BLaER1 treated with 17β-estradiol and CSF1 and Interleukin-3, amounts not matched to agents 10 nM and 100 nM (cell line): ENCODE results near the gene USP44.
"Not testable (repeated sequence)": the region's sequence is repeated elsewhere in the genome, so short reads cannot be mapped to it uniquely, and the experiment has no call there.

Experiments
- H3K27ac ChIP-seq, 11 experiments: shearing (Covaris generic); formaldehyde crosslinking; 2 replicates each; pipeline ENCODE4 v1.8.1; 2022
- H3K27me3 ChIP-seq, 11 experiments: shearing (Covaris generic); formaldehyde crosslinking; 2 replicates each; pipeline ENCODE4 v1.8.1; 2022
- H3K36me3 ChIP-seq, 11 experiments: shearing (Covaris generic); formaldehyde crosslinking; 2 replicates each; pipeline ENCODE4 v1.8.1; 2022
- H3K4me1 ChIP-seq, 10 experiments: shearing (Covaris generic); formaldehyde crosslinking; 2 replicates each; pipeline ENCODE4 v1.8.1; 2022
- H3K4me2 ChIP-seq, 11 experiments: shearing (Covaris generic); formaldehyde crosslinking; 2 replicates each; pipeline ENCODE4 v1.8.1; 2022
- H3K4me3 ChIP-seq, 10 experiments: shearing (Covaris generic); formaldehyde crosslinking; 2 replicates each; pipeline ENCODE4 v1.8.1; 2022
- H3K9ac ChIP-seq, 11 experiments: shearing (Covaris generic); formaldehyde crosslinking; 2 replicates each; pipeline ENCODE4 v1.8.1; 2022
- H3K9me3 ChIP-seq, 11 experiments: shearing (Covaris generic); formaldehyde crosslinking; replicated peaks in 1 of 11; 2 replicates each; pipeline ENCODE4 v1.8.1; 2022
- H4K20me1 ChIP-seq, 11 experiments: shearing (Covaris generic); formaldehyde crosslinking; 2 replicates each; pipeline ENCODE4 v1.8.1; 2022
- Cebpa-rat ChIP-seq, 11 experiments: shearing (Covaris generic); IDR thresholded peaks; 2 replicates each; pipeline ENCODE4 v1.8.1; 2022

USP44 gene

DNA sequence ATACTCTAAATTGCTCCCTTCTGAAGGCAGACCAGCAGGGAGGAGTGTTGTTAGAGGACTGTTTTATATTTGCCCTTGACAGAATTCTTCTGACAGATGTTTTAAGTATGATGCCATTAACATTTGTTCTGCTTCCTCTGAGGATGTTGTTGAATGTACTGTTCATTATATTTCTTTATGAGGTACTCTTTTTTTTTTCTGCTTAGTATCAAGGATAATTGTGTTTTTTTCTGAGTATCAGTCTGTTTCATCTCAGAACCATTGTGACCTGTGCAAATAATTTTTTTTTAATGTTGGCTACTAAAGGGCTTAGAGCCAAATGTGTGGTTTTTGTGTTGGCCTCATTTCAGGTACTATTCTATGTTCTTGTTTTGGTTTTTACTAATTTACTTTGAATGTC is 66.8 kb downstream of the USP44 start:
- Histone ChIP-seq H3K36me3 (peaks cover 78 to 100% (median 89%) of the 10 kb centered on the region in 11 experiments), H3K4me3 (no peak overlapping the region), H3K4me2 (no peak overlapping the region), H3K9me3 (no peaks in the 10 kb centered on the region), H3K4me1 (peaks cover 7 to 19% (median 16%) of the 10 kb centered on the region in 10 experiments; a peak in 19 of 20 replicates), H3K9ac (no peak overlapping the region), H4K20me1 (peaks cover 45 to 91% (median 70%) of the 10 kb centered on the region in 11 experiments; a peak in 21 of 22 replicates), H3K27ac (no peak overlapping the region), H3K27me3 (no peaks in the 10 kb centered on the region)
- no peak for TF ChIP-seq Cebpa-rat (IDR thresholded peaks at IDR 0.05)

DNA sequence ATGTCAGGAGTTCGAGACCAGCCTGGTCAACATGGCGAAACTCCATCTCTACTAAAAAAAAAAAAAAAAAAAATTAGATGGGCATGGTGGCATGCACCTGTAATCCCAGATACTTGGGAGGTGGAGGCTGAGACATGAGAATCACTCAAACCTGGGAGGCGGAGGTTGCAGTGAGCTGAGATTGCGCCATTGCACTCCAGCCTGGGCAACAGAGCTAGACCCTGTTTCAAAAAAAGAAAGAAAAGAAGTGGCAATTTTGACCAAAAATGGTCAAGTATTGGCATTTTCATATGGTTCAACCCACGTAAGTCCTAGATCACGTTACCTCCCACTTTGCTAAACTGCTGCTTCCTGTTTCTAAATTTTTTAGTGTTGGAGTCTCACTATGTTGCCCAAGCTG is 68.7 kb downstream of the USP44 start:
- peaks cover 83 to 100% (median 92%) of the 10 kb centered on the region in 11 experiments for H3K36me3 ChIP-seq
- TF ChIP-seq Cebpa-rat (IDR thresholded peaks at IDR 0.05): 0 out of 22 replicates have a peak, but pooled peaks of 1 of the 11 experiments have one; percentile 8
- H3K4me1 ChIP-seq: peaks cover 7 to 29% (median 19%) of the 10 kb centered on the region in 10 experiments; a peak in 19 of 20 replicates

DNA sequence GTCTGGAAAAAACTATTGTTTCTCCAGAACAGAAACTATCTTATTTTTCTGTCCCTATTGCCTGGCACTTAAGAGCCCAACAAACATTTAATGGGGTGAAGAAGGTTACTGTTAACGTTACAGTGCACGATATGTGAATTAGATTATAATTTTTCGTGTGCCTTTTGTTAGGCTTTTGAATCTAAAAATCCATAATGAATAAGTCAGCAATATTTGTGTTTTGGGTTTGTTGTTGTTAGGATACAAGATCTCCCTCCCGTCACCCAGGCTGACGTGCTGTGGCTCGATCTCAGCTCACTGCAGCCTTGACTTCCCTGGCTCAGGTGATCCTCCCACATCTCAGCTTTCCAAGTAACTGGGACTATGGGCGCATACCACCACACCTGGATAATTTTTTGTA is 69.4 kb downstream of the USP44 start:
- H3K27ac ChIP-seq: no peak overlapping the region
- no peak overlapping the region for H3K9ac ChIP-seq
- peaks cover 54 to 99% (median 83%) of the 10 kb centered on the region in 11 experiments; a peak in 21 of 22 replicates for H4K20me1 ChIP-seq
- peaks cover 7 to 29% (median 19%) of the 10 kb centered on the region in 10 experiments; a peak in 19 of 20 replicates for H3K4me1 ChIP-seq
- H3K27me3 ChIP-seq: no peaks in the 10 kb centered on the region
- H3K4me3 ChIP-seq: no peak overlapping the region
- no peak overlapping the region for H3K4me2 ChIP-seq
- TF ChIP-seq Cebpa-rat (IDR thresholded peaks at IDR 0.05): no peak
- peaks cover 83 to 100% (median 92%) of the 10 kb centered on the region in 11 experiments for H3K36me3 ChIP-seq
- H3K9me3 ChIP-seq: no peaks in the 10 kb centered on the region

More for the DNA sequence above, 68.7 kb downstream of the USP44 start:
- H3K27ac ChIP-seq, H3K9ac ChIP-seq, H3K4me2 ChIP-seq, H3K9me3 ChIP-seq, H3K27me3 ChIP-seq, H3K4me3 ChIP-seq: not testable (repeated sequence)
- H4K20me1 ChIP-seq: peaks cover 54 to 97% (median 78%) of the 10 kb centered on the region in 11 experiments; a peak in 21 of 22 replicates

DNA sequence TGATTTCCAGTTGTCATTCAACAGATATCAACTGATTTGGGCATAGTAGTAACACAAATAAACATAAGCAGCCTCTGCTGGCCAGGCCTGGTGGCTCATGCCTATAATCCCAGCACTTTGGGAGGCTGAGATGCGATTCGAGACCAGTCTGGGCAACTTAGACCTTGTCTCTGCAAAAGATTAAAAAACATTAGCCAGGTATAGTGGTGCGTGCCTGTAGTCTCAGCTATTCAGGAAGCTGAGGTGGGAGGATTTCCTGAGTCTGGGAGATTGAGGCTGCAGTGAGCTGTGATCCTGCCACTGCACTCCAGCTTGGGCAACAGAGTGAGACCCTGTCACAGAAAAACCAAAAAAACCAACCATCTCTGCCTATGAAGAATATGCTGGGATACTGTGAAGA is 70.2 kb downstream of the USP44 start:
- no peaks in the 10 kb centered on the region for H3K9me3 ChIP-seq
- peaks cover 54 to 100% (median 88%) of the 10 kb centered on the region in 11 experiments; a peak in 21 of 22 replicates for H4K20me1 ChIP-seq
- H3K4me1 ChIP-seq: peaks cover 9 to 33% (median 21%) of the 10 kb centered on the region in 10 experiments
- 0 out of 22 replicates have a peak overlapping the region, but pooled peaks of 3 of the 11 experiments have one; percentile 3 to 23 (median 13) for H3K4me2 ChIP-seq
- no peak overlapping the region for H3K4me3 ChIP-seq
- H3K27ac ChIP-seq: no peak overlapping the region
- TF ChIP-seq Cebpa-rat (IDR thresholded peaks at IDR 0.05): no peak
- H3K27me3 ChIP-seq: no peaks in the 10 kb centered on the region
- no peak overlapping the region for H3K9ac ChIP-seq
- peaks cover 83 to 100% (median 92%) of the 10 kb centered on the region in 11 experiments for H3K36me3 ChIP-seq

DNA sequence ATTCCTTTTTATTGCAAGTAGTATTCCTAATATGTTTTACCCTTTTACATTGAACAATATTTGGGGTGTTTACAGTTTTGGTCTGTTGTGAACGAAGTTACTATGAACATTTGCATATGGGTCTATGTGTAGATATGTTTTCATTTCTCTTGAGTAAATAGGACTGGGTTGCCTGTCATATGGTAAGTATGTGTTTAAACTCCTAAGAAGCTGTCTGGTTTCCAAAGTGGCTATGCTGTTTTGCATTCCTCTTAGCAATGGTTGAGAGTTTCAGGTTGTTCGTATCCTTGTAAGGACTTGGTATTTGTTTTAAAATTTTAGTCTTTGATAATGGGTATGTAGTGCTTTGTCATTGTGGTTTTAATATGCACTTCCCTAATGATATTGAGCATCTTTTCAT is 71.0 kb downstream of the USP44 start:
- Histone ChIP-seq H3K9ac (no peak overlapping the region), H3K9me3 (no peaks in the 10 kb centered on the region), H3K4me1 (peaks cover 18 to 42% (median 30%) of the 10 kb centered on the region in 10 experiments), H3K27me3 (no peaks in the 10 kb centered on the region), H3K4me2 (peak overlapping the region in 5 of 11 experiments; percentile 1 to 27 (median 18); a peak in 6 of 22 replicates), H4K20me1 (peaks cover 56 to 100% (median 91%) of the 10 kb centered on the region in 11 experiments; a peak in 21 of 22 replicates), H3K4me3 (no peak overlapping the region), H3K36me3 (peaks cover 79 to 99% (median 90%) of the 10 kb centered on the region in 11 experiments), H3K27ac (no peak overlapping the region; a peak in 1 of 22 replicates)
- TF ChIP-seq Cebpa-rat (IDR thresholded peaks at IDR 0.05): no peak

DNA sequence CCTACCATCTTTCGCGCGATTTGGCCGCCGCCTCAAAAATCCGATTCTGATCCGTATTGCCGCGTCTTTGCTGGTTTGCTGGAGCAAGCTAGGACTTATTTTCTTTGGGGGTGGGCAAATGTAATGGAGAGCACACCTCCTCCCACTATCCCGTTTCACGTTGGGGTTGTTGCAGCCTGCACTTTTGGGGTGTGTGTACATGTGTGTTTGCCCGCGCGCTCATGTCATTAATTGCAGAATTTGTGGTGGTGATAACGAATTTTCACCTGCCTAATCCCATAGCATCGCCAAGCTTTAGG is 76.7 kb downstream of the USP44 start:
- no peaks in the 10 kb centered on the region for H3K9me3 ChIP-seq
- peak overlapping the region; percentile 77 to 94 (median 87) for H3K4me2 ChIP-seq
- peak overlapping the region; percentile 82 to 100 (median 94) for H3K4me3 ChIP-seq
- H3K4me1 ChIP-seq: peaks cover 20 to 36% (median 28%) of the 10 kb centered on the region in 10 experiments
- H3K36me3 ChIP-seq: peaks cover 37 to 42% (median 39%) of the 10 kb centered on the region in 11 experiments
- H4K20me1 ChIP-seq: peaks cover 13 to 55% (median 37%) of the 10 kb centered on the region in 11 experiments; a peak in 20 of 22 replicates
- peak overlapping the region; percentile 86 to 99 (median 95) for H3K27ac ChIP-seq
- peak overlapping the region; percentile 95 to 100 (median 97) for H3K9ac ChIP-seq
- no peak for TF ChIP-seq Cebpa-rat (IDR thresholded peaks at IDR 0.05)
- no peaks in the 10 kb centered on the region for H3K27me3 ChIP-seq

DNA sequence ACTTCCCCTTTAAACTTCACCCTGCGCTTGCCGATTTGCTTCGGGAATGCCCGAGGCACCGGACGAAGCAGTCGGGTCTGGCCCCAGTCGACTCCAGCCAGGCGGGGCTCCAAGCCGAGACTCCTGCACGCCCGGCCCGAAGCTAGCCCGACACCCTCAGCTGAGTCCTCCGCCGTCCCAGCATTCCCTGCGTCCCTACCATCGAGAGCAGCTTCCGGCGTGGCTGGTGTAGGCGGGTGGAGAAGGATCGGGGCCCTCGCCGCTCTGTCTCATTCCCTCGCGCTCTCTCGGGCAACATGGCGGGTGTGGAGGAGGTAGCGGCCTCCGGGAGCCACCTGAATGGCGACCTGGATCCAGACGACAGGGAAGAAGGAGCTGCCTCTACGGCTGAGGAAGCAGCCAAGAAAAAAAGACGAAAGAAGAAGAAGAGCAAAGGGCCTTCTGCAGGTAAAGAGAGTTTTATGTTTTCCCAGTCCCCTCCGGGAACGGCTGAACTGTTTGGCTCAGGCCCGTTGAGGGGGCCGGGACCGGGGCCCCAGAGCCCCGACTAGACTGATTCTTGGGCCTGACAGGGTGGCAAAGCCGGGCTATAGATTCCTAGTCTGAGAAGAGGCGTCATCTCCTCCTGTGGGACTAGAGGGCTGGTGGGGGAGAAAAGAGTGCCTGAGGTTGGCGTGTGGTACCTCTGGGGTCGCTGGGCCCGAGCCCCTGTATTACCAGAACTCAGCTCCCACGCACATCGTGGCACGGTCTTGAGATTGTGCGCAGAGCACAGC is 77.2 kb downstream of the USP44 start, which contains the start of gene METAP2:
TSS of gene METAP2 (plus strand) at position 269 of the 776 bp plus-strand sequence. CDS start at position 297, 28 bp downstream.
- Histone ChIP-seq H3K4me1 (peaks cover 20 to 34% (median 26%) of the 10 kb centered on the region in 10 experiments), H3K27me3 (no peaks in the 10 kb centered on the region), H3K4me3 (peak within 1 kb of the TSS; percentile 82 to 100 (median 94)), H3K9ac (peak within 1 kb of the TSS; percentile 95 to 100 (median 97)), H3K27ac (peak within 1 kb of the TSS; percentile 86 to 99 (median 95)), H3K4me2 (peak within 1 kb of the TSS; percentile 81 to 97 (median 89)), H3K36me3 (peaks cover 32 to 37% (median 34%) of the 10 kb centered on the region in 11 experiments), H4K20me1 (peaks cover 7 to 50% (median 32%) of the 10 kb centered on the region in 11 experiments; a peak in 19 of 22 replicates), H3K9me3 (no peaks in the 10 kb centered on the region)
- TF ChIP-seq Cebpa-rat (IDR thresholded peaks at IDR 0.05): no peak

DNA sequence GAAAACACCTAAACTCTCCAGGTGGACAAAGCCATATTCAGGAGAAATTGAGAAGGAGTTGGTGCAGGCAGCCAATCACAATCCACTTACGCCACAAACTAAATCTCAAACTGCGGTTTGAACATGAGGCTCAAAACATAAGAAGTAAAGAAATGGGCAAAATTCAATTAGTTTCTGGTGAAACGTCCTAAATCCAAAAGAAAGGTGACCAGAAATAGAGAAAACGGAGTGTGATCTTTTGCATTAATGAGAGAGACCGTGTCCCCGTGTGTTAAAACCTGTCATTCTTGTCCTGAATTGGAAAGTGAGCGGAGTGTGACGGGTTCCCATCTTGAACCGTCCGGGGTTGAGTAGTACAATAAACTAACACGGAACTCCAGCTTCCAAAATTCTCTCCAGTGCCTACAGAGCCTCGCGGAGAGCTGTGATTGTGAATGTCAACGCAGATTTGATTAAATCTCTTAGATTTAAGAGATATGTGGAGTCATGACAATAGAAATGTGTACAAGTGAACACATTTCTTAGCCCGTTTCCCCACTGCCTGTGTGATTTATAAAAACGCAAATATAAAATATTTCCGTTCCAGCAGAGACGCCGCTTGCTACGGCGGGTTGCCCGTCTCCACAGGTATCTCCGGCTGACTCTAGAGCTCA is 77.9 kb downstream of the USP44 start:
- TF ChIP-seq Cebpa-rat (IDR thresholded peaks at IDR 0.05): no peak
- peak overlapping the region; percentile 82 to 100 (median 94) for H3K4me3 ChIP-seq
- peaks cover 24 to 30% (median 27%) of the 10 kb centered on the region in 11 experiments for H3K36me3 ChIP-seq
- H3K27ac ChIP-seq: peak overlapping the region; percentile 86 to 99 (median 95)
- H3K4me1 ChIP-seq: peaks cover 20 to 27% (median 25%) of the 10 kb centered on the region in 10 experiments
- H3K27me3 ChIP-seq: no peaks in the 10 kb centered on the region
- peaks cover under 1 to 42% (median 25%) of the 10 kb centered on the region in 11 experiments; a peak in 18 of 22 replicates for H4K20me1 ChIP-seq
- H3K9ac ChIP-seq: peak overlapping the region; percentile 95 to 100 (median 97)
- H3K4me2 ChIP-seq: peak overlapping the region; percentile 72 to 97 (median 89)
- no peaks in the 10 kb centered on the region for H3K9me3 ChIP-seq
